Neural cell (in vitro differentiated cells): ENCODE measurements around the gene KLF13. TPM values are rescaled to one million over a fixed set of nuclear protein-coding genes. Genes with fewer than 3 reads are reported as not detected.

Experiments used
- H2AFZ ChIP-seq: fragments of 200-600, 300-800 bp; sonication (generic), shearing (Covaris generic); 2 replicates; pipeline ENCODE4 v1.6.0; 2014; ENCODE audit warnings: low read depth, mild to moderate bottlenecking, antibody characterized with exemption, low read length, moderate library complexity
- H3F3A ChIP-seq: fragments of 200-600 bp; shearing (Covaris generic); 2 replicates; pipeline ENCODE4 v1.6.1; 2016; ENCODE audit warnings: mild to moderate bottlenecking, moderate library complexity, mixed read lengths, antibody characterized with exemption, low read length; ENCODE audit not compliant: insufficient read depth, poor library complexity, severe bottlenecking
- H3K27ac ChIP-seq: fragments of 200-600, 300-800 bp; sonication (generic), shearing (Covaris generic); 2 replicates; pipeline ENCODE4 v1.5.1; 2014; ENCODE audit warnings: mild to moderate bottlenecking, low read length, moderate library complexity
- H3K27me3 ChIP-seq: fragments of 300-800, 200-600 bp; sonication (generic), shearing (Covaris generic); 2 replicates; pipeline ENCODE4 v1.6.0; 2014; ENCODE audit warnings: mild to moderate bottlenecking, low read depth, low read length, moderate library complexity; ENCODE audit not compliant: insufficient read depth
- H3K36me3 ChIP-seq: fragments of 300-800, 200-600 bp; sonication (generic), shearing (Covaris generic); 2 replicates; pipeline ENCODE4 v1.5.1; 2014; ENCODE audit warnings: mild to moderate bottlenecking, antibody characterized with exemption, low read length, moderate library complexity; ENCODE audit not compliant: insufficient read depth
- H3K4me2 ChIP-seq: fragments of 300-800, 200-600 bp; sonication (generic), shearing (Covaris generic); 2 replicates; pipeline ENCODE4 v1.6.0; 2014; ENCODE audit warnings: mild to moderate bottlenecking, low read length
- H3K4me3 ChIP-seq: fragments of 300-800, 200-600 bp; sonication (generic), shearing (Covaris generic); 2 replicates; pipeline ENCODE4 v1.5.1; 2014; ENCODE audit warnings: mild to moderate bottlenecking, low read length, moderate library complexity
- H3K79me2 ChIP-seq: fragments of 200-600 bp; shearing (Covaris generic); replicated peaks from 2 replicates; pipeline ENCODE4 v1.6.0; 2014; ENCODE audit warnings: mild to moderate bottlenecking, low read length, moderate library complexity; ENCODE audit not compliant: insufficient read depth
- H3K9ac ChIP-seq: fragments of 300-800, 200-600 bp; sonication (generic), shearing (Covaris generic); 2 replicates; pipeline ENCODE4 v1.6.1; 2016; ENCODE audit warnings: mild to moderate bottlenecking, low read length, mixed read lengths
- H3K9me2 ChIP-seq: fragments of 200-600 bp; shearing (Covaris generic); 2 replicates; pipeline ENCODE4 v1.6.1; 2016; ENCODE audit warnings: mild to moderate bottlenecking, low read length, mixed read lengths; ENCODE audit not compliant: insufficient read depth
- H3K9me3 ChIP-seq: fragments of 200-600, 300-800 bp; sonication (generic), shearing (Covaris generic); 2 replicates; pipeline ENCODE4 v1.6.1; 2016; ENCODE audit warnings: mild to moderate bottlenecking, mixed run types, low read length, moderate library complexity, mixed read lengths
- H4K20me1 ChIP-seq: fragments of 200-600 bp; shearing (Covaris generic); 2 replicates; pipeline ENCODE4 v1.6.1; 2016; ENCODE audit warnings: mild to moderate bottlenecking, mixed run types; ENCODE audit not compliant: insufficient read depth
- CTCF ChIP-seq: fragments of 450-650 bp; IDR thresholded peaks from 2 replicates; pipeline ENCODE4 v1.5.1; 2014; ENCODE audit warnings: antibody characterized with exemption, mild to moderate bottlenecking, moderate library complexity; ENCODE audit not compliant: poor library complexity, severe bottlenecking
- EP300 ChIP-seq: fragments of 450-650 bp; conservative IDR thresholded peaks from 2 replicates; pipeline ENCODE4 v1.6.1; 2014; ENCODE audit warnings: antibody characterized with exemption, mild to moderate bottlenecking, moderate library complexity; ENCODE audit not compliant: poor library complexity, severe bottlenecking
- EZH2 ChIP-seq: fragments of 200-600, 300-800 bp; shearing (Covaris generic), sonication (generic); IDR thresholded peaks from 2 replicates; pipeline ENCODE4 v1.6.1; 2014; ENCODE audit warnings: antibody characterized with exemption, low read length, borderline replicate concordance, mild to moderate bottlenecking; ENCODE audit not compliant: insufficient read depth, poor library complexity, severe bottlenecking
- MXI1 ChIP-seq: fragments of 450-650 bp; conservative IDR thresholded peaks from 2 replicates; pipeline ENCODE4 v1.6.1; 2014; ENCODE audit warnings: antibody characterized with exemption, mild to moderate bottlenecking; ENCODE audit not compliant: poor library complexity, severe bottlenecking
- POLR2AphosphoS5 ChIP-seq: IDR thresholded peaks from 2 replicates; pipeline ENCODE4 v1.6.1; 2012
- RAD21 ChIP-seq: fragments of 450-650 bp; conservative IDR thresholded peaks from 2 replicates; pipeline ENCODE4 v1.6.1; 2014; ENCODE audit warnings: antibody characterized with exemption, mild to moderate bottlenecking, moderate library complexity
- REST ChIP-seq: IDR thresholded peaks from 2 replicates; pipeline ENCODE4 v1.6.1; 2012; ENCODE audit warnings: borderline replicate concordance
- SMC3 ChIP-seq: fragments of 450-650 bp; conservative IDR thresholded peaks from 2 replicates; pipeline ENCODE4 v1.6.1; 2014; ENCODE audit warnings: antibody characterized with exemption, mild to moderate bottlenecking, moderate library complexity; ENCODE audit not compliant: poor library complexity
- TAF1 ChIP-seq: IDR thresholded peaks from 2 replicates; pipeline ENCODE4 v1.6.1; 2012; ENCODE audit warnings: low read depth
- polyA plus RNA-seq: library from polyadenylated mRNA; depleted of rRNA; stranded (reverse); fragments of >200 nt; gene quantifications from 2 replicates; pipeline ENCODE4 v1.2.3, GENCODE V29; 2014

Gene KLF13
- polyA plus RNA-seq, 1 donor from 2014 or later, result 17.0 TPM

- H3K79me2 ChIP-seq, result no peaks in the 10 kb centered on the region
- no peaks in the 10 kb centered on the region for H3F3A ChIP-seq
- H3K9ac ChIP-seq, result no peak overlapping the region
- H2AFZ ChIP-seq, result no peak overlapping the region
- no peak for TF ChIP-seq MXI1
- no peak for TF ChIP-seq SMC3
- TF ChIP-seq TAF1, result no peak
- H3K4me3 ChIP-seq, result no peak overlapping the region
- no peaks in the 10 kb centered on the region for H3K27me3 ChIP-seq
- H3K9me2 ChIP-seq, result no peaks in the 10 kb centered on the region
- H4K20me1 ChIP-seq, result no peaks in the 10 kb centered on the region
- H3K9me3 ChIP-seq, result no peaks in the 10 kb centered on the region
- H3K27ac ChIP-seq, result no peak overlapping the region
- H3K36me3 ChIP-seq, result no peaks in the 10 kb centered on the region
- H3K4me2 ChIP-seq, result no peak overlapping the region
These were observed 13.4 kb upstream of the KLF13 start for GRCh38 chr15:31313223-31313622.

- H3K9me2 ChIP-seq, result no peaks in the 10 kb centered on the region
- H3K9ac ChIP-seq, result no peak overlapping the region
- H3F3A ChIP-seq, result no peaks in the 10 kb centered on the region
- no peaks in the 10 kb centered on the region for H3K27me3 ChIP-seq
- H2AFZ ChIP-seq, result no peak overlapping the region
- H3K27ac ChIP-seq, result no peak overlapping the region
- H3K4me2 ChIP-seq, result no peak overlapping the region
- TF ChIP-seq POLR2AphosphoS5, result no peak
- no peak for TF ChIP-seq TAF1
- TF ChIP-seq SMC3, result no peak
- TF ChIP-seq EP300, result no peak
- no peak for TF ChIP-seq EZH2
- TF ChIP-seq CTCF, result no peak
- no peak for TF ChIP-seq REST
- no peak for TF ChIP-seq RAD21
- no peak for TF ChIP-seq MXI1
- no peaks in the 10 kb centered on the region for H3K36me3 ChIP-seq
- no peaks in the 10 kb centered on the region for H4K20me1 ChIP-seq
- no peak overlapping the region for H3K4me3 ChIP-seq
- no peaks in the 10 kb centered on the region for H3K9me3 ChIP-seq
- no peaks in the 10 kb centered on the region for H3K79me2 ChIP-seq
These were observed 12.3 kb upstream of the KLF13 start for GRCh38 chr15:31314380-31314779.
